GM23338 (cell line): ENCODE measurements around the gene MYBPC2. TPM values are rescaled to one million over a fixed set of nuclear protein-coding genes. Genes with fewer than 3 reads are reported as not detected.

Source experiments
- ATAC-seq: fragments of 200-7000 bp; cut with Tn5 transposase; 3 replicates; pipeline ENCODE4 v1.9.1; 2020
- DNase-seq: peaks from one replicate; pipeline ENCODE4 v3.0.0-alpha.2; 2015; ENCODE audit warnings: low spot score
- H2AFZ ChIP-seq: fragments of 200-600 bp; sonication (generic); 2 replicates; pipeline ENCODE4 v1.8.0; 2016; ENCODE audit warnings: antibody characterized with exemption, mild to moderate bottlenecking, moderate library complexity
- H3F3A ChIP-seq: fragments of 200-600 bp; sonication (generic); replicated peaks from 2 replicates; pipeline ENCODE4 v1.8.0; 2017; ENCODE audit warnings: antibody characterized with exemption, mixed run types, low read depth
- H3K27ac ChIP-seq: fragments of 200-600 bp; sonication (generic); 2 replicates; pipeline ENCODE4 v1.6.1; 2016; ENCODE audit warnings: low read depth
- H3K27me3 ChIP-seq: fragments of 200-600 bp; sonication (generic); 2 replicates; pipeline ENCODE4 v1.8.0; 2016; ENCODE audit warnings: mild to moderate bottlenecking, mixed run types, moderate library complexity; ENCODE audit not compliant: insufficient read depth
- H3K36me3 ChIP-seq: fragments of 200-600 bp; sonication (generic); 2 replicates; pipeline ENCODE4 v1.8.0; 2016; ENCODE audit warnings: mild to moderate bottlenecking; ENCODE audit not compliant: insufficient read depth
- H3K4me1 ChIP-seq: fragments of 200-600 bp; sonication (generic); 2 replicates; pipeline ENCODE4 v1.8.0; 2016; ENCODE audit warnings: mild to moderate bottlenecking, moderate library complexity; ENCODE audit not compliant: insufficient read depth
- H3K4me2 ChIP-seq: fragments of 200-600 bp; sonication (generic); 2 replicates; pipeline ENCODE4 v1.7.1; 2017; ENCODE audit warnings: mixed run types
- H3K4me3 ChIP-seq: fragments of 200-600 bp; sonication (generic); 2 replicates; pipeline ENCODE4 v1.6.1; 2016; ENCODE audit warnings: mixed run types
- H3K79me2 ChIP-seq: fragments of 200-600 bp; sonication (generic); replicated peaks from 2 replicates; pipeline ENCODE4 v1.8.0; 2017; ENCODE audit warnings: mild to moderate bottlenecking; ENCODE audit not compliant: insufficient read depth
- H3K9me2 ChIP-seq: fragments of 200-600 bp; sonication (generic); 2 replicates; pipeline ENCODE4 v1.8.0; 2017; ENCODE audit not compliant: insufficient read depth
- H4K20me1 ChIP-seq: fragments of 200-600 bp; sonication (generic); replicated peaks from 2 replicates; pipeline ENCODE4 v1.8.0; 2017; ENCODE audit warnings: mild to moderate bottlenecking; ENCODE audit not compliant: insufficient read depth
- H3K27ac Mint-ChIP-seq: 2 replicates; pipeline ENCODE4 v1.8.0; 2020; ENCODE audit warnings: inconsistent platforms, mild to moderate bottlenecking, moderate library complexity, mixed read lengths
- H3K27me3 Mint-ChIP-seq: 3 replicates; pipeline ENCODE4 v1.8.0; 2022; ENCODE audit warnings: low read depth, mild to moderate bottlenecking, moderate library complexity, mixed read lengths, inconsistent platforms; ENCODE audit not compliant: insufficient read depth, poor library complexity
- H3K36me3 Mint-ChIP-seq: 3 replicates; pipeline ENCODE4 v1.8.0; 2021; ENCODE audit warnings: low read depth, mild to moderate bottlenecking, inconsistent platforms, moderate library complexity, mixed read lengths
- H3K4me1 Mint-ChIP-seq: 3 replicates; pipeline ENCODE4 v1.8.0; 2020; ENCODE audit warnings: mild to moderate bottlenecking, inconsistent platforms, mixed read lengths
- H3K4me3 Mint-ChIP-seq: 3 replicates; pipeline ENCODE4 v1.8.0; 2021; ENCODE audit warnings: moderate library complexity, mild to moderate bottlenecking, inconsistent platforms, mixed read lengths
- H3K9me3 Mint-ChIP-seq: 3 replicates; pipeline ENCODE4 v1.8.0; 2020; ENCODE audit warnings: moderate library complexity, mild to moderate bottlenecking, inconsistent platforms, mixed read lengths
- CREB1 ChIP-seq: fragments of 250-450 bp; sonication (Bioruptor Pico); IDR thresholded peaks from 2 replicates; pipeline ENCODE4 v1.5.0; 2020; ENCODE audit warnings: low read depth, mild to moderate bottlenecking, moderate library complexity
- CTCF ChIP-seq, 2 experiments: fragments of 200-600 bp in 1 of 2; sonication (generic) in 1 of 2; conservative IDR thresholded peaks; 2 replicates each; pipeline versions ENCODE4 v1.5.1 to v1.6.1; 2016 to 2017; ENCODE audit warnings: antibody characterized with exemption in 2 of 2, low read depth in 2 of 2, mild to moderate bottlenecking in 2 of 2, moderate library complexity in 1 of 2
- EZH2 ChIP-seq: fragments of 200-600 bp; sonication (generic); IDR thresholded peaks from one replicate; pipeline ENCODE4 v1.8.0; 2017; ENCODE audit warnings: antibody characterized with exemption, mild to moderate bottlenecking, low read depth; ENCODE audit not compliant: unreplicated experiment
- EZH2phosphoT487 ChIP-seq: fragments of 200-600 bp; sonication (generic); IDR thresholded peaks from one replicate; pipeline ENCODE4 v1.8.1; 2018; ENCODE audit warnings: antibody characterized with exemption; ENCODE audit not compliant: unreplicated experiment
- JUNB ChIP-seq: IDR thresholded peaks from one replicate; pipeline ENCODE4 v1.6.1; 2016; ENCODE audit warnings: antibody characterized with exemption; ENCODE audit not compliant: unreplicated experiment
- NANOG ChIP-seq: IDR thresholded peaks from 2 replicates; pipeline ENCODE4 v1.6.1; 2016; ENCODE audit warnings: antibody characterized with exemption, borderline replicate concordance
- POLR2AphosphoS5 ChIP-seq: IDR thresholded peaks from 2 replicates; pipeline ENCODE4 v1.6.1; 2016; ENCODE audit warnings: antibody characterized with exemption, low read depth
- STAT1 ChIP-seq: IDR thresholded peaks from one replicate; pipeline ENCODE4 v1.6.1; 2016; ENCODE audit warnings: antibody characterized with exemption; ENCODE audit not compliant: unreplicated experiment
- ZNF462 ChIP-seq: fragments of 250-450 bp; sonication (Bioruptor Pico); IDR thresholded peaks from 2 replicates; pipeline ENCODE4 v1.5.0; 2020; ENCODE audit warnings: mild to moderate bottlenecking, moderate library complexity
- polyA plus RNA-seq: library from polyadenylated mRNA; unstranded; fragments of >200 nt; fragmentation: Nextera tagmentation; extraction: Ambion mirVana; gene quantifications from 2 replicates; pipeline ENCODE4 v1.2.1, GENCODE V29; 2016
- total RNA-seq: library from RNA; depleted of rRNA; stranded (reverse); fragments of >200 nt; shearing (Covaris generic); gene quantifications from 2 replicates; pipeline ENCODE4 v1.2.3, GENCODE V29; 2014
- TF ChIP-seq, protein P1 (sequence below): IDR thresholded peaks from one replicate; pipeline ENCODE4 v1.6.1; 2018; ENCODE audit warnings: antibody characterized with exemption; ENCODE audit not compliant: unreplicated experiment
- TF ChIP-seq, protein P2 (sequence below): IDR thresholded peaks from 2 replicates; pipeline ENCODE4 v1.6.1; 2016; ENCODE audit warnings: antibody characterized with exemption

Gene MYBPC2
- total and polyA plus RNA-seq, 2 experiments from 2014 or later, result 4.2 to 5.9 TPM

GRCh38 chr19:50496189-50497021 lies 63.7 kb downstream of the MYBPC2 start (continued):
- TF ChIP-seq, protein P1, sequence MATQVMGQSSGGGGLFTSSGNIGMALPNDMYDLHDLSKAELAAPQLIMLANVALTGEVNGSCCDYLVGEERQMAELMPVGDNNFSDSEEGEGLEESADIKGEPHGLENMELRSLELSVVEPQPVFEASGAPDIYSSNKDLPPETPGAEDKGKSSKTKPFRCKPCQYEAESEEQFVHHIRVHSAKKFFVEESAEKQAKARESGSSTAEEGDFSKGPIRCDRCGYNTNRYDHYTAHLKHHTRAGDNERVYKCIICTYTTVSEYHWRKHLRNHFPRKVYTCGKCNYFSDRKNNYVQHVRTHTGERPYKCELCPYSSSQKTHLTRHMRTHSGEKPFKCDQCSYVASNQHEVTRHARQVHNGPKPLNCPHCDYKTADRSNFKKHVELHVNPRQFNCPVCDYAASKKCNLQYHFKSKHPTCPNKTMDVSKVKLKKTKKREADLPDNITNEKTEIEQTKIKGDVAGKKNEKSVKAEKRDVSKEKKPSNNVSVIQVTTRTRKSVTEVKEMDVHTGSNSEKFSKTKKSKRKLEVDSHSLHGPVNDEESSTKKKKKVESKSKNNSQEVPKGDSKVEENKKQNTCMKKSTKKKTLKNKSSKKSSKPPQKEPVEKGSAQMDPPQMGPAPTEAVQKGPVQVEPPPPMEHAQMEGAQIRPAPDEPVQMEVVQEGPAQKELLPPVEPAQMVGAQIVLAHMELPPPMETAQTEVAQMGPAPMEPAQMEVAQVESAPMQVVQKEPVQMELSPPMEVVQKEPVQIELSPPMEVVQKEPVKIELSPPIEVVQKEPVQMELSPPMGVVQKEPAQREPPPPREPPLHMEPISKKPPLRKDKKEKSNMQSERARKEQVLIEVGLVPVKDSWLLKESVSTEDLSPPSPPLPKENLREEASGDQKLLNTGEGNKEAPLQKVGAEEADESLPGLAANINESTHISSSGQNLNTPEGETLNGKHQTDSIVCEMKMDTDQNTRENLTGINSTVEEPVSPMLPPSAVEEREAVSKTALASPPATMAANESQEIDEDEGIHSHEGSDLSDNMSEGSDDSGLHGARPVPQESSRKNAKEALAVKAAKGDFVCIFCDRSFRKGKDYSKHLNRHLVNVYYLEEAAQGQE, result no peak
- TF ChIP-seq JUNB, result no peak

DNA sequence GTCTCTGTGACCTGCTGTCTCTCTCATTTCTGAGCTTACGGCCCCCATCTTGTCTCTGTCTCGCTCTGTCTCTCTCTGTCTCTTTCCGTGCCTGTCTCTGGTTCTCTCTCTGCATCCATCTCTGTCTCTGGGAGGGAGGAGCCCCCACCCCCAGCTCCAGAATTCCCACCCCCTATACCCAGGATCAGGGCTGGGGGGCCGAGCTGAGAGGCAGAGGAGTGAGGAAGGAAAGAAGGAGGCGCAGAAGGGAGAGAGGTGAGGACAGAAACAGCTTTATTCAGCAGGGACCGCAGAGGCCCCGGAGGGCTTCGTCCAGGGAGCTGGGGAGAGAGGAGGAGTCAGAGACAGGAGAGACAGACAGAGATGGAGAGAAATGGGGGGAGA lies 64.3 kb downstream of the MYBPC2 start:
- H3K27ac Mint-ChIP-seq, result no peak overlapping the region
- no peak overlapping the region for H3K4me3 Mint-ChIP-seq
- no peak overlapping the region for H2AFZ ChIP-seq
- no peaks in the 10 kb centered on the region for H3F3A ChIP-seq
- no peaks in the 10 kb centered on the region for H3K4me1 Mint-ChIP-seq
- H3K27ac ChIP-seq, result no peak overlapping the region
- H3K79me2 ChIP-seq, result no peaks in the 10 kb centered on the region
- H3K36me3 Mint-ChIP-seq, result peaks cover 31% of the 10 kb centered on the region
- peaks cover 10% of the 10 kb centered on the region for H3K27me3 Mint-ChIP-seq
- H3K4me3 ChIP-seq, result no peak overlapping the region
- ATAC-seq (no peak), DNase-seq (no peak)
- no peak overlapping the region; the same call in 1 of the 2 replicates for H3K4me2 ChIP-seq
- H3K4me1 ChIP-seq, result peaks cover 7% of the 10 kb centered on the region; the same call in 1 of the 2 replicates
- no peaks in the 10 kb centered on the region for H4K20me1 ChIP-seq
- H3K27me3 ChIP-seq, result peaks cover 85% of the 10 kb centered on the region
- H3K36me3 ChIP-seq, result no peaks in the 10 kb centered on the region
- H3K9me2 ChIP-seq, result no peaks in the 10 kb centered on the region
- H3K9me3 Mint-ChIP-seq, result peaks cover 58% of the 10 kb centered on the region
- TF ChIP-seq POLR2AphosphoS5, result no peak
- TF ChIP-seq CREB1 (CRISPR knock-in tag), result no peak
- no peak for TF ChIP-seq EZH2
- no peak for TF ChIP-seq NANOG
- no peak for TF ChIP-seq JUNB
- no peak for TF ChIP-seq EZH2phosphoT487
- TF ChIP-seq, protein P2, sequence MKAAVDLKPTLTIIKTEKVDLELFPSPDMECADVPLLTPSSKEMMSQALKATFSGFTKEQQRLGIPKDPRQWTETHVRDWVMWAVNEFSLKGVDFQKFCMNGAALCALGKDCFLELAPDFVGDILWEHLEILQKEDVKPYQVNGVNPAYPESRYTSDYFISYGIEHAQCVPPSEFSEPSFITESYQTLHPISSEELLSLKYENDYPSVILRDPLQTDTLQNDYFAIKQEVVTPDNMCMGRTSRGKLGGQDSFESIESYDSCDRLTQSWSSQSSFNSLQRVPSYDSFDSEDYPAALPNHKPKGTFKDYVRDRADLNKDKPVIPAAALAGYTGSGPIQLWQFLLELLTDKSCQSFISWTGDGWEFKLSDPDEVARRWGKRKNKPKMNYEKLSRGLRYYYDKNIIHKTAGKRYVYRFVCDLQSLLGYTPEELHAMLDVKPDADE, result no peak
- TF ChIP-seq ZNF462, result no peak
- TF ChIP-seq CTCF (conservative IDR thresholded peaks at IDR 0.05; ENCODE audit: low read depth in 2 of 2), result no peak
- no peak for TF ChIP-seq STAT1
